ENCODE measurements around the gene DPM1. TPM values are rescaled to one million over a fixed set of nuclear protein-coding genes. Genes with fewer than 3 reads are reported as not detected.

Gene DPM1
- total and polyA plus RNA-seq, 2 of the 8 experiments (the other 6 are each of a cell fraction or from before 2014, with no cell fraction given): 42.3 to 57.0 TPM

- Histone ChIP-seq H2AFZ (ENCODE audit: low read length) (no peak overlapping the region), H3K4me3 (ENCODE audit: extremely low read depth in 1 of 4, insufficient read depth in 2 of 4, low read depth in 3 of 4, low read length in 4 of 4) (no peak overlapping the region), H3K23me2 (ENCODE audit: low read depth, low read length) (no peaks in the 10 kb centered on the region), H4K91ac (replicated peaks; ENCODE audit: insufficient read length, low read length) (no peak overlapping the region), H2BK15ac (ENCODE audit: low read length) (no peak overlapping the region), H3K18ac (ENCODE audit: extremely low read depth, low read length) (no peak overlapping the region), H4K8ac (ENCODE audit: extremely low read depth, insufficient read depth, low read length) (no peak overlapping the region), H3K9me3 (ENCODE audit: insufficient read depth in 2 of 2, low read depth in 1 of 2, low read length in 1 of 2) (no peaks in the 10 kb centered on the region), H3K4me2 (ENCODE audit: insufficient read depth in 1 of 2, low read depth in 2 of 2, low read length in 2 of 2) (no peak overlapping the region), H2BK5ac (ENCODE audit: low read depth, low read length) (no peak overlapping the region), H3K36me3 (ENCODE audit: control insufficient read depth in 2 of 4, insufficient read depth in 4 of 4, low read length in 3 of 4) (peaks cover 0 to 20% (median under 1%) of the 10 kb centered on the region in 4 experiments; a peak in 4 of 8 replicates), H3K79me1 (ENCODE audit: low read depth, low read length) (peaks cover 2% of the 10 kb centered on the region; the same call in 1 of the 2 replicates), H2BK120ac (replicated peaks; ENCODE audit: low read depth, low read length) (no peak overlapping the region), H2BK20ac (ENCODE audit: low read length) (no peak overlapping the region), H3K27ac (ENCODE audit: low read depth, low read length) (no peak overlapping the region), H4K20me1 (replicated peaks in 1 of 2; ENCODE audit: control insufficient read depth in 1 of 2, insufficient read depth in 2 of 2, low read length in 2 of 2) (peaks cover 35 to 52% of the 10 kb centered on the region in 2 experiments), H3K9ac (replicated peaks in 1 of 4; ENCODE audit: extremely low read depth in 1 of 4, low read depth in 3 of 4, low read length in 3 of 4) (no peak overlapping the region), H3K27me3 (replicated peaks in 1 of 4; ENCODE audit: control insufficient read depth in 3 of 4, extremely low read depth in 1 of 4, insufficient read depth in 3 of 4, low read length in 3 of 4) (no peaks in the 10 kb centered on the region), H3K4ac (replicated peaks; ENCODE audit: insufficient read length, low read depth, low read length) (no peak overlapping the region), H4K5ac (ENCODE audit: insufficient read length, low read depth, low read length) (no peak overlapping the region), H3K14ac (ENCODE audit: insufficient read length) (no peak overlapping the region), H2AK5ac (ENCODE audit: low read depth, low read length) (no peak overlapping the region), H3K79me2 (ENCODE audit: control insufficient read depth in 1 of 2, insufficient read depth in 2 of 2, low read length in 2 of 2) (peaks cover 62 to 100% of the 10 kb centered on the region in 2 experiments), H2BK12ac (ENCODE audit: low read depth, low read length) (no peak overlapping the region), H3K4me1 (replicated peaks in 1 of 4; ENCODE audit: control insufficient read depth in 3 of 4, insufficient read depth in 4 of 4, low read length in 3 of 4) (peaks cover 0 to 3% (median 2%) of the 10 kb centered on the region in 4 experiments; a peak in 1 of 7 replicates), H3K56ac (replicated peaks; ENCODE audit: insufficient read length, low read depth, low read length) (no peak overlapping the region), H3K23ac (ENCODE audit: insufficient read length) (no peak overlapping the region)
- FAIRE-seq: no peak
- TF ChIP-seq SRF (IDR thresholded peaks at IDR 0.05; ENCODE audit: low read depth, low read length) (no peak), EGR1 (IDR thresholded peaks at IDR 0.05; ENCODE audit: borderline replicate concordance, low read depth, low read length) (no peak), ATF3 (IDR thresholded peaks at IDR 0.05; ENCODE audit: insufficient read depth, low read depth, low read length) (no peak), KDM5A (IDR thresholded peaks at IDR 0.05; ENCODE audit: low read length) (no peak), USF2 (IDR thresholded peaks at IDR 0.05; ENCODE audit: low read length) (no peak), TBP (IDR thresholded peaks at IDR 0.05; ENCODE audit: low read depth, low read length) (no peak), CHD1 (IDR thresholded peaks at IDR 0.05; ENCODE audit: low read depth, low read length) (no peak), PHF8 (conservative IDR thresholded peaks at IDR 0.05; ENCODE audit: low read depth, low read length) (no peak)
- ChIA-PET POLR2A (ENCODE audit: partially characterized antibody) (interaction anchor here (0.7 to 13.0 kb wide), 6 partner anchors 9 to 110 kb away, joined by 3 to 206 read pairs (median 4); partner anchors contain the start of gene ADNP), CTCF (ENCODE audit: partially characterized antibody) (interaction anchor here (0.7 to 3.9 kb wide), 7 partner anchors 10 to 456 kb away, joined by 3 to 14 read pairs (median 5); partner anchors contain the start of genes ADNP and BCAS4)
- WGBS, 2 experiments (ENCODE audit: extremely low coverage in 1 of 2, insufficient coverage in 1 of 2, insufficient read length in 1 of 2, insufficient replicate concordance in 2 of 2, low coverage in 1 of 2, low lambda C conversion rate in 2 of 2, missing lambda C conversion rate in 1 of 2): 89% methylated on average over 3 of the region's 3 CpGs; no CpG with 5 or more reads in 1 of the 2 experiments
- DNase-seq (ENCODE audit: low read depth in 1 of 2, low spot score in 2 of 2): no peak
Observed at GRCh38 chr20:50909413-50909812, 48.9 kb downstream of the DPM1 start.
